Endothelial cell of umbilical vein (primary cell): Measurements from ENCODE around the gene HK1.

Experiments
- POLR2A ChIP-seq: IDR thresholded peaks from 2 replicates; pipeline ENCODE4 v1.6.1; 2012; ENCODE audit warnings: low read depth, mild to moderate bottlenecking, control low read depth, low read length
- TF ChIP-seq, protein P1 (sequence below), 2 donors: IDR thresholded peaks; 1 replicate in 1 of 2; 2 replicates in 1 of 2; pipeline ENCODE4 v1.5.1; 2011; ENCODE audit warnings: low read length in 2 of 2, mild to moderate bottlenecking in 2 of 2, moderate library complexity in 2 of 2, control low read depth in 1 of 2, inconsistent platforms in 1 of 2, low read depth in 1 of 2; ENCODE audit not compliant: insufficient read depth in 1 of 2; ENCODE audit errors: extremely low read depth in 1 of 2

- TF ChIP-seq, protein P1, sequence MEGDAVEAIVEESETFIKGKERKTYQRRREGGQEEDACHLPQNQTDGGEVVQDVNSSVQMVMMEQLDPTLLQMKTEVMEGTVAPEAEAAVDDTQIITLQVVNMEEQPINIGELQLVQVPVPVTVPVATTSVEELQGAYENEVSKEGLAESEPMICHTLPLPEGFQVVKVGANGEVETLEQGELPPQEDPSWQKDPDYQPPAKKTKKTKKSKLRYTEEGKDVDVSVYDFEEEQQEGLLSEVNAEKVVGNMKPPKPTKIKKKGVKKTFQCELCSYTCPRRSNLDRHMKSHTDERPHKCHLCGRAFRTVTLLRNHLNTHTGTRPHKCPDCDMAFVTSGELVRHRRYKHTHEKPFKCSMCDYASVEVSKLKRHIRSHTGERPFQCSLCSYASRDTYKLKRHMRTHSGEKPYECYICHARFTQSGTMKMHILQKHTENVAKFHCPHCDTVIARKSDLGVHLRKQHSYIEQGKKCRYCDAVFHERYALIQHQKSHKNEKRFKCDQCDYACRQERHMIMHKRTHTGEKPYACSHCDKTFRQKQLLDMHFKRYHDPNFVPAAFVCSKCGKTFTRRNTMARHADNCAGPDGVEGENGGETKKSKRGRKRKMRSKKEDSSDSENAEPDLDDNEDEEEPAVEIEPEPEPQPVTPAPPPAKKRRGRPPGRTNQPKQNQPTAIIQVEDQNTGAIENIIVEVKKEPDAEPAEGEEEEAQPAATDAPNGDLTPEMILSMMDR (IDR thresholded peaks at IDR 0.05; ENCODE audit: extremely low read depth in 1 of 2, insufficient read depth in 1 of 2, low read depth in 1 of 2, low read length in 2 of 2): no peak
- no peak for TF ChIP-seq POLR2A
Observed at GRCh38 chr10:69315100-69315542, 36.8 kb downstream of the HK1 start.
